OCI-LY7 (cell line): ENCODE data around the gene GALNT9. TPM values are rescaled to one million over a fixed set of nuclear protein-coding genes. Genes with fewer than 3 reads are reported as not detected.
"Not testable (repeated sequence)": the region's sequence is repeated elsewhere in the genome, so short reads cannot be mapped to it uniquely, and the experiment has no call there.

ENCODE experiments used
- Bru-seq: library from RNA; stranded (reverse); fragments of 400-500 nt; gene quantifications from one replicate; lab custom pipeline; 2021; lab: Mats Ljungman, UMichigan
- BruChase-seq, 2 experiments: library from RNA; stranded (reverse); fragments of 400-500 nt; gene quantifications; one replicate each; lab custom pipeline; 2021; lab: Mats Ljungman, UMichigan
- BruUV-seq: library from RNA; stranded (reverse); fragments of 400-500 nt; replicated peaks from 2 replicates; lab custom pipeline; 2021; lab: Mats Ljungman, UMichigan
- CTCF ChIA-PET: fragments of 300-600 bp; sonication (Branson Sonifier 250); formaldehyde crosslinking; loops from one replicate; lab custom pipeline; 2022; ENCODE audit warnings: antibody characterized with exemption; ENCODE audit not compliant: unreplicated experiment; lab: Charles Lee
- POLR2A ChIA-PET: fragments of 300-600 bp; sonication (Branson Sonifier 250); formaldehyde crosslinking; loops from one replicate; lab custom pipeline; 2022; ENCODE audit warnings: antibody characterized with exemption; lab: Charles Lee
- DNase-seq: peaks from one replicate; pipeline ENCODE4 v3.0.0-alpha.2; 2015; ENCODE audit warnings: low spot score
- H2AFZ ChIP-seq: fragments of 200-600 bp; sonication (generic), shearing (Covaris generic); 2 replicates; pipeline ENCODE4 v1.6.1; 2014; ENCODE audit warnings: mild to moderate bottlenecking, antibody characterized with exemption, low read length, moderate library complexity
- H3K27ac ChIP-seq: fragments of 200-600 bp; sonication (generic); 2 replicates; pipeline ENCODE4 v1.5.1; 2014; ENCODE audit warnings: mixed run types, low read depth, mild to moderate bottlenecking, moderate library complexity, low read length, inconsistent platforms; ENCODE audit not compliant: poor library complexity, severe bottlenecking
- H3K36me3 ChIP-seq: fragments of 200-600 bp; sonication (generic); 2 replicates; pipeline ENCODE4 v1.6.1; 2014; ENCODE audit warnings: mild to moderate bottlenecking, antibody characterized with exemption, low read length, moderate library complexity, mixed read lengths; ENCODE audit not compliant: insufficient read depth
- H3K4me1 ChIP-seq: fragments of 200-600 bp; sonication (generic); 2 replicates; pipeline ENCODE4 v1.5.1; 2014; ENCODE audit warnings: mild to moderate bottlenecking, low read length; ENCODE audit not compliant: insufficient read depth, poor library complexity, severe bottlenecking
- H3K4me2 ChIP-seq: fragments of 200-600 bp; sonication (generic); 2 replicates; pipeline ENCODE4 v1.6.1; 2014; ENCODE audit warnings: mild to moderate bottlenecking, low read length
- H3K4me3 ChIP-seq: fragments of 200-600 bp; sonication (generic); 2 replicates; pipeline ENCODE4 v1.5.1; 2014; ENCODE audit warnings: mild to moderate bottlenecking, low read depth, low read length; ENCODE audit not compliant: poor library complexity, severe bottlenecking
- H3K79me2 ChIP-seq: fragments of 200-600 bp; sonication (generic); 2 replicates; pipeline ENCODE4 v1.6.1; 2016; ENCODE audit warnings: low read depth, mild to moderate bottlenecking, low read length, moderate library complexity, mixed read lengths; ENCODE audit not compliant: insufficient read depth
- H3K9me2 ChIP-seq: fragments of 200-600 bp; sonication (generic); 2 replicates; pipeline ENCODE4 v1.6.1; 2016; ENCODE audit warnings: mild to moderate bottlenecking, low read length, mixed read lengths; ENCODE audit not compliant: insufficient read depth
- H3K9me3 ChIP-seq: fragments of 200-600 bp; sonication (generic); 2 replicates; pipeline ENCODE4 v1.6.1; 2014; ENCODE audit warnings: mild to moderate bottlenecking, mixed run types, low read length, mixed read lengths
- H4K20me1 ChIP-seq: fragments of 200-600 bp; sonication (generic); 2 replicates; pipeline ENCODE4 v1.6.1; 2014; ENCODE audit warnings: mild to moderate bottlenecking, antibody characterized with exemption, low read length, moderate library complexity, mixed read lengths; ENCODE audit not compliant: insufficient read depth
- EZH2phosphoT487 ChIP-seq: fragments of 200-600 bp; sonication (generic); IDR thresholded peaks from 2 replicates; pipeline ENCODE4 v1.6.1; 2018; ENCODE audit warnings: low read depth, borderline replicate concordance, mild to moderate bottlenecking, mixed run types, antibody characterized with exemption, low read length, moderate library complexity, mixed read lengths
- intact Hi-C: fragments of 100-400 bp; cut with micrococcal nuclease; formaldehyde crosslinking; loops from one replicate; pipeline ENCODE4 v1.10.0; 2022; ENCODE audit not compliant: unreplicated experiment
- long read RNA-seq: library from polyadenylated mRNA; stranded (forward); transcript quantifications from one replicate; pipeline ENCODE4 v2.0.0, GENCODE V29; 2022
- total RNA-seq, 2 experiments: library from RNA; depleted of rRNA in 1 of 2; stranded (reverse); fragments of >200 nt in 1 of 2; shearing (Covaris generic) in 1 of 2; gene quantifications; 2 replicates each; pipeline ENCODE4 v1.2.3, GENCODE V29; 2014 to 2022
- TF ChIP-seq, protein P1 (sequence below): fragments of 200-600 bp; sonication (generic); conservative IDR thresholded peaks from 2 replicates; pipeline ENCODE4 v1.5.1; 2014; ENCODE audit warnings: mild to moderate bottlenecking, antibody characterized with exemption, low read length, moderate library complexity, mixed read lengths

Gene GALNT9
- total RNA-seq (2014; rRNA removed; shearing (Covaris generic)): 0.28 TPM in 1 of 2 replicates, not detected in the other
- total RNA-seq (2022): not detected in 2 replicates
- not detected for Bru-seq, nascent RNA
- not detected for BruChase-seq, experiment 1, labeled RNA remaining after a 6-hour chase
- BruChase-seq, experiment 2, labeled RNA remaining after a 2-hour chase: not detected
- long read RNA-seq: 0 reads

DNA sequence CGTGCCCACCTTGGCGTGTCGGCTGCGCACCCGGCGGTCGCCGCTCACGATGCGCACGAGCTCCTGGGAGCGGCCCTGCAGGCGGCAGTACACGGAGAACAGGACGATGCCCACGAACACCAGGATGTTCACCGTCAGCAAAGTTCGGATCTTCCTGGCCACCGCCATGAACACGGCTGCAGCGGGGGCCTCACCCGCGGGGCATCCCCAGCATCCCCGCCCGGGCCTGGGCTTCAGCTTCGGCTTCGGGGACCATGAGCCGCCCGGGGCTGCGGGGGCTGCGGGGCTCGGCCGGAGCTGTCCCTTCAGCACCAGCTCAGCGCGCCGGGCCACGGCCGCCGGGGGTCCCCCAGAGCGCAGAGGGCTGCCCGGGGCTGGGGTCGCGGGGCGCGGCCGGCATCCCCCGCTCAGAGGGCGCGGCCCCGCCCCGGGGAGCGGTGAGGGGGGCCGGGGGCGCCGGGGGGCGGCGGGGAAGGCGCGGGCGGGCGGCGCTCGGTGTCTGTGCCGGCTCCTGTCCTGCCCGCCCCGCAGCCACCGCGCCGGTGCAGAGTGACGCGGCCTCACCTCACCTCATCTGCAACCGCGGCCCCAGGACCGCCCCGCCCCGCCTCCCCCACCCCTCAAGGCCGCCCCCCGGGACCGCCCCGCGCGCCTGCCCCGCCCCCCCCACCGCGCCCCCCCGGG lies at the start of gene GALNT9:
Gene GALNT9, minus strand, starts transcription at position 554 of the 684 bp plus-strand sequence. Its CDS starts 386 bp downstream, at position 168.
- no peaks in the 10 kb centered on the region for H4K20me1 ChIP-seq
- H3K4me1 ChIP-seq: no peaks in the 10 kb centered on the region
- no peak within 1 kb of the TSS for H3K4me3 ChIP-seq
- no peaks in the 10 kb centered on the region for H3K36me3 ChIP-seq
- no peak within 1 kb of the TSS for H3K4me2 ChIP-seq
- POLR2A ChIA-PET: no interaction called here
- H3K27ac ChIP-seq: no peak within 1 kb of the TSS
- DNase-seq: no peak
- no peaks in the 10 kb centered on the region for H3K9me2 ChIP-seq
- no peaks in the 10 kb centered on the region for H3K79me2 ChIP-seq
- CTCF ChIA-PET: no interaction called here
- TF ChIP-seq, protein P1, sequence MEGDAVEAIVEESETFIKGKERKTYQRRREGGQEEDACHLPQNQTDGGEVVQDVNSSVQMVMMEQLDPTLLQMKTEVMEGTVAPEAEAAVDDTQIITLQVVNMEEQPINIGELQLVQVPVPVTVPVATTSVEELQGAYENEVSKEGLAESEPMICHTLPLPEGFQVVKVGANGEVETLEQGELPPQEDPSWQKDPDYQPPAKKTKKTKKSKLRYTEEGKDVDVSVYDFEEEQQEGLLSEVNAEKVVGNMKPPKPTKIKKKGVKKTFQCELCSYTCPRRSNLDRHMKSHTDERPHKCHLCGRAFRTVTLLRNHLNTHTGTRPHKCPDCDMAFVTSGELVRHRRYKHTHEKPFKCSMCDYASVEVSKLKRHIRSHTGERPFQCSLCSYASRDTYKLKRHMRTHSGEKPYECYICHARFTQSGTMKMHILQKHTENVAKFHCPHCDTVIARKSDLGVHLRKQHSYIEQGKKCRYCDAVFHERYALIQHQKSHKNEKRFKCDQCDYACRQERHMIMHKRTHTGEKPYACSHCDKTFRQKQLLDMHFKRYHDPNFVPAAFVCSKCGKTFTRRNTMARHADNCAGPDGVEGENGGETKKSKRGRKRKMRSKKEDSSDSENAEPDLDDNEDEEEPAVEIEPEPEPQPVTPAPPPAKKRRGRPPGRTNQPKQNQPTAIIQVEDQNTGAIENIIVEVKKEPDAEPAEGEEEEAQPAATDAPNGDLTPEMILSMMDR: no peak
- H3K9me3 ChIP-seq: no peaks in the 10 kb centered on the region
- no TSS peak for BruUV-seq
- H2AFZ ChIP-seq: no peak within 1 kb of the TSS
- intact Hi-C loops: no loop called here

DNA sequence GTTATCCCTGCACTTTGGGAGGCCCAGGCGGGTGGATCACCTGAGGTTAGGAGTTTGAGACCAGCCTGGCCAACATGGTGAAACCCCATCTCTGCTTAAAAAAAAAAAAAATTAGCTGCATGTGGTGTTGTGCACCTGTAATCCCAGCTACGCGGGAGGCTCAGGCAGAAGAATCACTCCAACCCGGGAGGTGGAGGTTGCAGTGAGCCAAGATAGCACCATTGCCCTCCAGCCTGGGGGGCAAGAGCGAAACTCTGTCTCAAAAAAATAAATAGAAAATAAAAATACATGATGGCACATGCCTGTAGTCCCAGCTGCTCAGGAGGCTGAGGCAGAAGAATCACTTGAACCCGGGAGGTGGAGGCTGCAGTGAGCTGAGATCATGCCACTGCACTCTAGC lies 49.7 kb upstream of the GALNT9 start:
- BruUV-seq, intact Hi-C loops, CTCF ChIA-PET: not testable (repeated sequence)

DNA sequence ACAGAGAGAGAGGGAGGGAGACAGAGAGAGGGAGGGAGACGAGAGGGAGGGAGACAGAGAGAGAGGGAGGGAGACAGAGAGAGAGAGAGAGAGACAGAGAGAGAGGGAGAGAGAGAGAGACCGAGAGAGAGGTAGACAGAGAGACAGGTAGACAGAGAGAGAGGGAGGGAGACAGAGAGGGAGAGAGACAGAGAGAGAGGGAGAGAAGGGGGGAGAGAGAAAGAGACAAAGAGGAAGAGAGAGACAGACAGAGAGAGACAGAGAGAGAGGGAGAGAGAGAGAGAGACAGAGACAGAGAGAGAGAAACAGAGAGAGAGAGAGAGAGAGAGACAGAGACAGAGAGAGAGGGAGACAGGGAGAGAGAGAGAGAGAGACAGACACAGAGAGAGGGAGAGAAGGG lies 47.8 kb upstream of the GALNT9 start:
- Histone ChIP-seq H3K9me3 (no peaks in the 10 kb centered on the region), H3K4me2 (no peak overlapping the region), H3K4me3 (no peak overlapping the region), H3K36me3 (no peaks in the 10 kb centered on the region), H3K27ac (no peak overlapping the region), H4K20me1 (no peaks in the 10 kb centered on the region), H3K4me1 (no peaks in the 10 kb centered on the region), H2AFZ (no peak overlapping the region), H3K9me2 (no peaks in the 10 kb centered on the region), H3K79me2 (no peaks in the 10 kb centered on the region)
- ChIA-PET CTCF (no interaction called here), POLR2A (no interaction called here)
- intact Hi-C loops: no loop called here
- no TSS peak for BruUV-seq
- TF ChIP-seq EZH2phosphoT487: no peak
- TF ChIP-seq, protein P1: no peak
- no peak for DNase-seq

More for the DNA sequence above, 49.7 kb upstream of the GALNT9 start:
- H2AFZ ChIP-seq, H3K36me3 ChIP-seq, H3K9me3 ChIP-seq, H3K4me3 ChIP-seq, H3K9me2 ChIP-seq, H3K4me2 ChIP-seq, POLR2A ChIA-PET, H3K79me2 ChIP-seq, H4K20me1 ChIP-seq, H3K4me1 ChIP-seq, DNase-seq, H3K27ac ChIP-seq: not testable (repeated sequence)
